ENCODE results near the gene OAT.

- no peak for TF ChIP-seq CTCF (conservative IDR thresholded peaks at IDR 0.05; ENCODE audit: low read length)
- no peak for TF ChIP-seq EZH2phosphoT487 (IDR thresholded peaks at IDR 0.05; ENCODE audit: borderline replicate concordance)
Measured at GRCh38 chr10:124420254-124420653, 1.5 kb upstream of the OAT start.

All from Loucy (cell line).